GM19240 (cell line): Measurements from ENCODE around the gene SUPT4H1.
"Not testable (repeated sequence)": the region's sequence is repeated elsewhere in the genome, so short reads cannot be mapped to it uniquely, and the experiment has no call there.

ENCODE experiments used
- DNase-seq: peaks from one replicate; pipeline ENCODE4 v3.0.0; 2011; ENCODE audit warnings: low spot score; ENCODE audit not compliant: insufficient read length

SUPT4H1 gene

GRCh38 chr17:58341136-58341860 is 10.7 kb downstream of the SUPT4H1 start:
- not testable (repeated sequence) for DNase-seq

- DNase-seq = no peak
Observed at GRCh38 chr17:58340405-58340876, 11.6 kb downstream of the SUPT4H1 start.

- DNase-seq = no peak
Observed at GRCh38 chr17:58339755-58340404, 12.1 kb downstream of the SUPT4H1 start.

GRCh38 chr17:58338841-58339754 is 12.9 kb downstream of the SUPT4H1 start:
- DNase-seq = no peak

GRCh38 chr17:58338454-58338840 is 13.6 kb downstream of the SUPT4H1 start:
- DNase-seq = no peak

- no peak for DNase-seq
Observed at GRCh38 chr17:58337600-58338453, 14.2 kb downstream of the SUPT4H1 start.

- no peak for DNase-seq
Observed at GRCh38 chr17:58337210-58337599, 14.8 kb downstream of the SUPT4H1 start.

GRCh38 chr17:58336456-58337209 is 15.4 kb downstream of the SUPT4H1 start:
- DNase-seq = no peak

- DNase-seq = no peak
Observed at GRCh38 chr17:58335779-58336455, 16.1 kb downstream of the SUPT4H1 start.

- no peak for DNase-seq
Observed at GRCh38 chr17:58335061-58335731, 16.8 kb downstream of the SUPT4H1 start.

GRCh38 chr17:58334661-58335060 is 17.3 kb downstream of the SUPT4H1 start:
- no peak for DNase-seq

GRCh38 chr17:58334256-58334655 is 17.7 kb downstream of the SUPT4H1 start:
- DNase-seq = no peak

GRCh38 chr17:58333736-58334207 is 18.2 kb downstream of the SUPT4H1 start:
- DNase-seq = no peak

- no peak for DNase-seq
Observed at GRCh38 chr17:58332778-58333735, 18.9 kb downstream of the SUPT4H1 start.

GRCh38 chr17:58331815-58332777 is 19.9 kb downstream of the SUPT4H1 start:
- no peak for DNase-seq

- no peak for DNase-seq
Observed at GRCh38 chr17:58330997-58331814, 20.8 kb downstream of the SUPT4H1 start.
